SU-DHL-6 (cell line): ENCODE data around the gene KMT5C.

ENCODE experiments used
- EZH2phosphoT487 ChIP-seq: fragments of 200-600 bp; sonication (generic), shearing (Covaris generic); conservative IDR thresholded peaks from 2 replicates; pipeline ENCODE4 v1.6.1; 2018; ENCODE audit warnings: mild to moderate bottlenecking, antibody characterized with exemption, low read length, moderate library complexity, mixed read lengths
- TF ChIP-seq, protein P1 (sequence below): fragments of 200-600 bp; sonication (generic); IDR thresholded peaks from one replicate; pipeline ENCODE4 v1.5.1; 2017; ENCODE audit warnings: antibody characterized with exemption, mild to moderate bottlenecking, low read length, moderate library complexity; ENCODE audit not compliant: insufficient read depth, poor library complexity, severe bottlenecking

DNA sequence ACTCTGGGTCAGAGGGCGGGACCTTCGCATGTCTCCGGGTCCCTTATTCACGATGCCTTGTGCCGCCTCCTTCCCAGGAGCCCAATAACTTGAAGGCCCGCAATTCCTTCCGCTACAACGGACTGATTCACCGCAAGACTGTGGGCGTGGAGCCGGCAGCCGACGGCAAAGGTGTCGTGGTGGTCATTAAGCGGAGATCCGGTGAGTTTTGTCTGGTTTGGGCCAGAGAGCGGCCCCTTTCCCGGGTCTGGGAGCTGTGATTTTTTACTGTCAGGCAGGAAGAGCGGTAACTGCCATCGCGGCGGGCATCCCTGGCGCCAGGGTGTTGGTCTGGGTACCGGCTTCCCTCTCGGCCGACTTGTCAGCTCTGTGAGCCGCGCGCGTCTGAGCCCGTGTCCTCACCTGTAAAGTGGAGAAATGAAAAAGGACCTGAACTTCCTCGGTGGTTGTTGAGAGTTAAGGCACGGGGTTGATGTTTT is 46.9 kb downstream of the KMT5C start:
- TF ChIP-seq, protein P1, sequence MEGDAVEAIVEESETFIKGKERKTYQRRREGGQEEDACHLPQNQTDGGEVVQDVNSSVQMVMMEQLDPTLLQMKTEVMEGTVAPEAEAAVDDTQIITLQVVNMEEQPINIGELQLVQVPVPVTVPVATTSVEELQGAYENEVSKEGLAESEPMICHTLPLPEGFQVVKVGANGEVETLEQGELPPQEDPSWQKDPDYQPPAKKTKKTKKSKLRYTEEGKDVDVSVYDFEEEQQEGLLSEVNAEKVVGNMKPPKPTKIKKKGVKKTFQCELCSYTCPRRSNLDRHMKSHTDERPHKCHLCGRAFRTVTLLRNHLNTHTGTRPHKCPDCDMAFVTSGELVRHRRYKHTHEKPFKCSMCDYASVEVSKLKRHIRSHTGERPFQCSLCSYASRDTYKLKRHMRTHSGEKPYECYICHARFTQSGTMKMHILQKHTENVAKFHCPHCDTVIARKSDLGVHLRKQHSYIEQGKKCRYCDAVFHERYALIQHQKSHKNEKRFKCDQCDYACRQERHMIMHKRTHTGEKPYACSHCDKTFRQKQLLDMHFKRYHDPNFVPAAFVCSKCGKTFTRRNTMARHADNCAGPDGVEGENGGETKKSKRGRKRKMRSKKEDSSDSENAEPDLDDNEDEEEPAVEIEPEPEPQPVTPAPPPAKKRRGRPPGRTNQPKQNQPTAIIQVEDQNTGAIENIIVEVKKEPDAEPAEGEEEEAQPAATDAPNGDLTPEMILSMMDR: no peak
- TF ChIP-seq EZH2phosphoT487: no peak
